Measurements from ENCODE around the gene ENOX2. TPM values are rescaled to one million over a fixed set of nuclear protein-coding genes. Genes with fewer than 3 reads are reported as not detected.
A peak's percentile ranks its signal among the peaks of the same experiment; 100 is the strongest.

The ENOX2 gene
- total RNA-seq, 1 donor from 2014 or later = 12.9 TPM

DNA sequence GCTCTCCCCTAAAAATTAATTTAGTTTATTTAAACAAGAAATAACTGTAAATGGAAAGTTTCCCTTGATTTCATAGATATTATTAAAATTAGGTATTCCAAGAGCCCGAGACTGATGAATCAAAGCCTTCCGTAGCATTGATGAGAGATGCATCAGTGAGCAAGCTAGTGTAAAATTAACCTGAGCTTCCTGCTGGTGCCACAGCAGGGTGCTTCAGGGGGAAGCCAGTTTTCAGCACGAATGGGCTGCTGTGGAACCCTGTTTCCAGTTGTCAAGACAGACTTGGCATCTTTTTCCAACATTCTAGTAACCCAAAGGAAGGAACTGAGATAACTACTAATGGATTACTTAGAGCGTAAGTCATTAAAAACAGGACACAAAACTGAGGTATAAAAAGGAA is 279.5 kb downstream of the ENOX2 start:
- no peak for DNase-seq

- no peak for DNase-seq
Measured at GRCh38 chrX:130615941-130616340, 287.1 kb downstream of the ENOX2 start.

DNA sequence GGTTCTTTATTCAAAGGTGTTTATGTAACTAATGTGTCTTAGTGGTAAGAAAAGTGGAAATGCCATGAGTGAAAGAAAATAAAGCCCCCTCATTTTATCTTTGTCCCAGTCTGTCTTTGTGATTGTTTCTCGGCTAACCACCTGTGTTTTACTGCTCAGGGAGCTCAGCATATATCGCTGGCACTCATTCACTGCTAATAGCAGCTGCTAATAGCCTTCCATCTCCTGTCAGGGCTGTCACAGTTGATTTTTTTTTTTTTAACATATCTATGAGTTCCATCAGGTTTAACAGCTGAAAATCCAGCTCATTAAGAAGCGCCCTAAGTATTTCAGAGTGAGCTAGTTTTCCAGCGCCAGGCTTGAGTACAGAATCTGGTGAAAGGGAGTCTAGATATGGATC is 295.6 kb downstream of the ENOX2 start:
- DNase-seq = no peak

- DNase-seq = no peak
Measured at GRCh38 chrX:130606425-130606824, 296.6 kb downstream of the ENOX2 start.

DNA sequence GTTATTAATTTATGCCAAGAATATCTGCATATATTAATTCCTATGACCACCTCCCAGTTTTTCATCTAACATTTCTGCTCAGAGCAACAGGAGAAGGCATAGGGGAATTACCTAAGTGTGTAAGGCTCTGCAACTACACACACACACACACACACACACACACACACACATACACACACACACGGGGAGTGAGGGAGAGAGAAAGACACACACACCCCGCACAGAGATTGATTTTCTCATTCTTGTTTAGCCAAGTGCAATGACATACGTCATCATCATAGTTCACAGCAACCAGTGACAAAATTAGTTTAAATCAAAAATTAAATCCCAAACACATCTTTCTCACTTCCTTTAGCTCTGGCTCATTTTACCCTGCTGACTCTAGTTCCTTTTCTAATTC is 298.1 kb downstream of the ENOX2 start:
- DNase-seq = no peak

DNA sequence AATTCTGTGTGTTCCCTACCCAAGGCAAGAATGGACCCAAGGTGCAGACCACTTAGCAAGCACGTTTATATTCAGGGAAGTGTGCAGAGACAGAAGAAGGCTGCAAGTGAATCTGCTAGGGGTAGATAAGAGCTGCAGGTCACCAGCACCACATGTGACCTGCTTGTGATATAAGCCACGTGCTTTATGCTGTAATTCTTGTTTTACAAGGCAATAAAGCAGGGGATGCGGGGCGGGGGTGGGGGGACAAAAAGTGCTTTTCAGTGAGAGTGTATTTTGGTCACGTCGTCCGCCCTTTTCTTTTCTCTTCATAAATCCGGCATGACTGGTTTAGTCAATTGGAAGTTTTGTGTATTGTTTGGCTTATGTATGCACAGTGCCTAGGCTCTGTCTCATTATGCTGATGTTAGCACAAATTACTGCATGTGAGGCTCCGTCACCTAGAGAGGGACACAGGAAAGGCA is 308.5 kb downstream of the ENOX2 start:
- DNase-seq = no peak

DNA sequence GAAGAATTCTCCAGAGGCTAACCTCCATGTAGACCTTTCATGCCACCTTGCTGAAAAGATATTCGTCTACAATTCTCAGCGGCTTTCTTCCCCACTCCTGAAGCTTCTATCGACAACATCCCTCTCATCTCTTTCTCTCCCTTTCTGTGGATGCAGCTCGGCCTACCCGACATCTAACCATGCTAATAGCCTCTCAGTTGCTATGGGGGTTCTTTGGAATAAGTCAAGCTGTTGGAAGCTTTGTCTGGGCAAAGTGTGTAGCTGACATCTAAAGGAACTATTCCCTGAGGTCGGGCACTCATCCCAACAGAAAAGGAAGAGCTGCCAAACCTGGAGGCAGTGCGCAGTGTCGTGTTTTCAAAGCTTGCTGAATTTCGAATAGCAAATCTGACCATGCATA is 309.1 kb downstream of the ENOX2 start:
- DNase-seq = no peak

GRCh38 chrX:130592204-130592603 is 310.8 kb downstream of the ENOX2 start:
- DNase-seq = no peak

- no peak for DNase-seq
Measured at GRCh38 chrX:130578906-130579305, 324.1 kb downstream of the ENOX2 start.

DNA sequence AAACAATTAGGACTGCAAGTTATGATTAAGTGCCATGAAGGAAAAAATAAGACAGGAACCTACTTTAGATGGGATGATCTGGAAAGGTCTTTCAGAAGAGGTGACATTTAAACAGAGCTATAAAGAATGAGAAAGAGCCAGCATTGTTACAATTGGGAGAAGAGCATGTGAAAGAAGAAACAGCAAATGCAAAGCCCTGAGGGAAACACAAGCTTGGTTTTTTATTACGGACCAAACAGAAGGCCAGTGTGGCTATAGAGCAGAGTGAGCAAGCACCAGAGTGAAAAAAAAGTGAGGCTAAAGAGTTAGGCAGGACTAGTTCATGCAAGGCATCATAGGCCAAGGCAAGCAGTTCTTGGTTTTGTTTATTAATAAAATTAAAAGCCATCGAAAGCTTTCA is 325.6 kb downstream of the ENOX2 start:
- DNase-seq = no peak

- peak; percentile 51 for DNase-seq
Measured at GRCh38 chrX:130575831-130576389, 327.1 kb downstream of the ENOX2 start.

Other genes starting within 250 kb of the ENOX2 start
- not detected in 2 replicates for gene ARHGAP36, start 155.1 kb upstream of the ENOX2 start, total RNA-seq

All from dermis blood vessel endothelial cell (primary cell).